ENCODE measurements around the gene BRIP1.
"Not testable (repeated sequence)": the region's sequence is repeated elsewhere in the genome, so short reads cannot be mapped to it uniquely, and the experiment has no call there.

The BRIP1 gene

DNA sequence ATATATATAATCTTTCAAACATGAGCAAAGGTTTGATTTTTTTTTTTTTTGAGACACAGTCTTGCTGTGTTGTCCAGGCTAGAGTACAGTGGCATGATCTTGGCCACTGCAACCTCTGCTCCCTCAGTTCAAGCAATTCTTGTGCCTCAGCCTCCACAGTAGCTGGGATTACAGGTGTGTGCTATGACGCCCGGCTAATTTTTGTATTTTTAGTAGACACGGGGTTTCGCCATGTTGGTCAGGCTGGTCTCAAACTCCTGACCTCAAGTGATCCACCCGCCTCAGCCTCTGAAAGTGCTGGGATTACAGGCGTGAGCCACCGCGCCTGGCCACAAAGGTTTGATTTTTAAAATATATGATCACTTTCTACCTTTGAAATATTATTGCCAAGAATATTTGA, 135.5 kb downstream of the BRIP1 start:
- DNase-seq (ENCODE audit: low spot score): not testable (repeated sequence)

DNA sequence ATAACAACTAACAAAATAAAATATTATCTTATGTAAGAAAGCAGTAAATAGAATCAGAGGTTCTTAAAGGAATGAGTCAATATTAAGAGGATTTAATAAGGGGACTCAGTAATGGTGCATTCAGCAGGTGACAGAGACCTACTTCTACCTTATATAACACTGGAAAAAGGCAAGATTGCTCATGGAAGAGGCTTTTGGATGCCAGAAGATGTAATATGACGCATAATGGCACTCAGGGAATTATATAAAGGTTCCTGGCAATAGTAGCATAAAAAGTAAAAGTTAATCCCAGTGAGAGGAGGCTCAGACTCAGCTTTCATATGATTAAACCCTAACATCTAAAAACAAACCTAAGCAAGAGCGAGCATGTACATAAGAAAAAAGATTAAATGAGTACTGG, 136.4 kb downstream of the BRIP1 start:
- no peak for DNase-seq (ENCODE audit: low spot score)

DNA sequence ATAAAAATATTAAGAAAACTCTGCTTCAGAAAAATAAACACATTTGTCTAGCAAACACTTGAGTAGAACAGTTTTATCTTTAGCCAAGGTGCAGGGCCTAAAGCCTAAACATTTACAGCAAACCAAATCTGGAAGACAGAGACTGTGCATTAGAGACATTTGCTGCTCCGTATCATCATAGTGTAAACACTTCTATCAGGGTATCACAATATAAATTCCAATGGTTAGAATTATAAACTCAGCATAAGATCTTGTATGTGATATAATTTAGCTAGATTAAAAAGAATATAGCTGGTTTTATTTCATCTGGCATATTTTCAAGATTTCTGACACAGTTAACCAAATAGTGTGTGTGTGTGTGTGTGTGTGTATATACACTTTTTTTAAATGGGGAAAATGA, 138.6 kb downstream of the BRIP1 start:
- no peak for DNase-seq (ENCODE audit: low spot score)

- DNase-seq (ENCODE audit: low spot score): no peak
These were observed 139.4 kb downstream of the BRIP1 start for GRCh38 chr17:61723914-61724313.

DNA sequence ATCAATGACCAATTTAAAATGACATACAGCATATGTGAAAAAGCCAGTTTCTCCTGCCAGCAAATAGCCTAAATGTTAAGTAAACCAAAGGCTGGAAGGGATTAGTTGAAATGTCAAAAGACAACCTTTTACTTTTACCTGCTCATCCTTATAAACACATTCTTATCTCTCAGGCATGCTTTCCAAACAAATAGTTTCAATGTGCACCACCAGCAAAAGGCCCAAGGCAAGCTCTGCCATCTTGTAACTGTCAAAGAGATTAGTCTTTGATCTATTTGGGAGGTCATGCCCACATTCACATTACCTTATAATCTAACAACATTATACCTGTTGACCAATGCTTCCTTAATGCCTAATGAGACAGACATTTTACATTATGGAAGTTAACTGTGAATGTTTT, 140.1 kb downstream of the BRIP1 start:
- no peak for DNase-seq (ENCODE audit: low spot score)

- DNase-seq (ENCODE audit: low spot score): no peak
These were observed 140.9 kb downstream of the BRIP1 start for GRCh38 chr17:61722398-61722797.

DNA sequence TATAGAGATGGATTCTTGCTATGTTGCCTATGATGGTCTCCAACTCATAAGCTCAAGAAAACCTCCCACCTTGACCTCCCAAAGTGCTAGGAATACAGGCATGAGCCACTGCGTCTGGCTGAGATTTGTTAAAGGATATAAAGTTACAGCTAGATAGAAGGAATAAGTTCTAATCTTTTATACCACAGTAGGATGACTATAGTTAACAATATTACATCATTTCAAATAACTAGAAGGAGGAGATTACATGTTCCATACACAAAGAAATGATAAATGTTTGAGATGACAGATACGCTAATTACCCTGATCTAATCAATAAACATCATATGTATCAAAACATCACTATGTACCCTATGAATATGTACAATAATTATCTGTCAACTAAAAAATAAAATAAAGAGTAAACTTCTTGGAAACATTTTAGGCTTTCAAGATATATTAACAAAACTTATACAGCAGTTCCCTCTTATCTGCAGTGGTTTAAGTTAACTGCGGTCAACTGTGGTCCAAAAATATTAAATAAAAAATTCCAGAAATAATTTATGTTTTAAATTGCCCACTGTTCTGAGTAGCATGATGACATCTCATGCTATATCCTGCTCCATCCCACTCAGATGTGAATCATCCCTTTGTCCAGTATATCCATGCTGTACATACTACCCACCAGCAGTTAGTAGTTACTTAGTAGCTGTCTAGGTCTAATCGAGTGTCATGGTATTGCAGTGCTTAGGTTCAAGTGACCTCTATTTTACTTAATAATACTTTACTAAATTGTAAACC, 143.1 kb downstream of the BRIP1 start:
- DNase-seq (ENCODE audit: low spot score): peak; percentile 36

GRCh38 chr17:61719220-61719619, 144.1 kb downstream of the BRIP1 start:
- DNase-seq (ENCODE audit: low spot score): not testable (repeated sequence)

- no peak for DNase-seq (ENCODE audit: low spot score)
These were observed 145.3 kb downstream of the BRIP1 start for GRCh38 chr17:61718022-61718421.

- no peak for DNase-seq (ENCODE audit: low spot score)
These were observed 146.0 kb downstream of the BRIP1 start for GRCh38 chr17:61717352-61717751.

- DNase-seq (ENCODE audit: low spot score): no peak
These were observed 147.0 kb downstream of the BRIP1 start for GRCh38 chr17:61716225-61716829.

GRCh38 chr17:61715348-61715747, 148.0 kb downstream of the BRIP1 start:
- DNase-seq (ENCODE audit: low spot score): no peak

- DNase-seq (ENCODE audit: low spot score): no peak
These were observed 149.0 kb downstream of the BRIP1 start for GRCh38 chr17:61714300-61714699.

DNA sequence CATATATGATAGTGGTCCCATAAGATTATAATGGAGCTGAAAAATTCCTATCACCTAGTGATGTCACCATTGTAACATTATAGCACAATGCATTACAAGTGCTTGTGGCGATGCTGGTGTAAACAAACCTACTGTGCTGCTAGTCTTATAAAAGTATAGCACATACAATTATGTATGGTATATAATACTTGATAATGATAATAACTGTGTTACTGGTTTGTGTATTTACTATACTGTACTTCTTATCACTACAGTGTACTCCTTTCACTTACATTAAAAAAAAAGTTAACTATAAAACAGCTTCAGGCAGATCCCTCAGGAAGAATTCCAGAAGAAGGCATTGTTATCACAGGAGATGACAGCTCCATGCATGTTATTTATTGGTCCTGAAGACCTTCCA, 150.3 kb downstream of the BRIP1 start:
- DNase-seq (ENCODE audit: low spot score): no peak

GRCh38 chr17:61710546-61710945, 152.8 kb downstream of the BRIP1 start:
- DNase-seq (ENCODE audit: low spot score): no peak

DNA sequence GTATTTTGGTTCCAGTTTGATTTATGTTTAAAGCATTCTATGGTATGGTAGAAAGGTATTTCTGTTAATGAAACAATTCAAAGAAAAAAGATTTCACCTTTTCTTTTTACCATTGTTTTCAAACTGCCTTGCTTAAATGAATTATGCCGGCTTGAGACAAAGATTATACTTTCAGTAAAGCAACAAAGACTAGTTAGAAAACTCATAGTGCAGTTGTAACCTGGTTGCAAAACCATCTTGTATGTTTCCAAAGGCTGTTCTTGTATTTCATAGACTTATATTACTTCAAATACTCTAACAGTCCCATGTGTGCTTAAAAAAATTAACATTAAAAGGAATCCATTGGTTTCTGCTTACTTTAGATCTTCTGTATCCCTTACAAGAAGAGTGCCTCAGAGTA, 153.8 kb downstream of the BRIP1 start:
- no peak for DNase-seq (ENCODE audit: low spot score)

- DNase-seq (ENCODE audit: low spot score): no peak
These were observed 158.3 kb downstream of the BRIP1 start for GRCh38 chr17:61704935-61705449.

- no peak for DNase-seq (ENCODE audit: low spot score)
These were observed 160.9 kb downstream of the BRIP1 start for GRCh38 chr17:61702450-61702849.

DNA sequence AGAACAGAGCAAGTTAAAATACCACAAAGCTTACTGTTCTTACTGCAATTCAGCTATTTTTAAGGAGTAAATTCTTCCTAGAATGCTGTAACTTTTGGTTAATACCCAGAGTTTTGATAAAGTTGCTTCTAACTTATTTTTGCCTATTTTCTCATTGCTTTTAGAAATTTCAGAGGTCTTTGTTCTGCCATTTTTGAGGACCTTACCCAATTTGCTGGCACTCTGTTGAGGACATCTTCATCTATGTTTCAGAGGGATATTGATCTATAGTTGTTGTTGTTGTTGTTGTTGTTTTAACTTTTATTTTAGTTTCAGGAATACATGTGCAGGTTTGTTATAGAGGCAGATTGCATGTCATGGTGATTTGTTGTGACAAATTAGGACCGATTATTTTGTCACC, 161.3 kb downstream of the BRIP1 start:
- DNase-seq (ENCODE audit: low spot score): no peak

DNA sequence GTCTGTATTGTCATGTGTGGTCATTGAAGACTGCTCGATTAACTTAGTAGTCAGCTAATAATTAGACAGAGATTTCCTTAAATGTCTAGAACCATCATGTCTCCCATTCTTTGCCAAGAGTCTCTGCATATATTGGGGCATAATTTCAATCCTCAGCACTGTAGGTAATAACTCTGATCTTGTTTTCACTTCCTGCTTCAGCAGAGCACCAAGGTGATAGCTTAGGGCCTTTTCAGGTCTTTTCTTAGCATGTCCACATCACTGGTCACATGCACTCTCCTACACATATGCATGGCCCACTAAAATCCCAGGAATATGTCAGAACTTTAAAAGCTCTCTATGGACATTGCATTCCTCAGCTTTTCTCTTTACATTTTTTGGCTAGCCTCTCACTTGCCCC, 162.0 kb downstream of the BRIP1 start:
- DNase-seq (ENCODE audit: low spot score): no peak

- no peak for DNase-seq (ENCODE audit: low spot score)
These were observed 163.1 kb downstream of the BRIP1 start for GRCh38 chr17:61700252-61700651.

DNA sequence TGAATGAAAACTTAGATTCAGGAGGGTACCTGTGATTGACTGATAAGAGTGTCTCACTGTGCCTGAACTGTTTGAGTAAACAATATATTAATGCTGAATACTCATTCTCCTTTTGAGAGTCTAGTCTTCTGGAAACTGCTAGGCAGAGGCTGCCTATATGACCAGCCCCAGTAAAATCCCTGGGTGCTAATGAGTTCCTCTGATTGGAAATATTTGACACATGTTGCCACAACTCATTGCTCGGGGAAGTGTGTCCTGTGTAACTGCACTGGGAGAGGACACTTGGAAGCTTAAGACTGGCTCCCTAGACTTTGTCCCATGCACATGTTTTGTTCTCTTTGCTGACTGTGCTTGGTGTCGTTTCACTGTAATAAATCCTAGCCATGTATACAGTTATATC, 163.6 kb downstream of the BRIP1 start:
- no peak for DNase-seq (ENCODE audit: low spot score)

DNA sequence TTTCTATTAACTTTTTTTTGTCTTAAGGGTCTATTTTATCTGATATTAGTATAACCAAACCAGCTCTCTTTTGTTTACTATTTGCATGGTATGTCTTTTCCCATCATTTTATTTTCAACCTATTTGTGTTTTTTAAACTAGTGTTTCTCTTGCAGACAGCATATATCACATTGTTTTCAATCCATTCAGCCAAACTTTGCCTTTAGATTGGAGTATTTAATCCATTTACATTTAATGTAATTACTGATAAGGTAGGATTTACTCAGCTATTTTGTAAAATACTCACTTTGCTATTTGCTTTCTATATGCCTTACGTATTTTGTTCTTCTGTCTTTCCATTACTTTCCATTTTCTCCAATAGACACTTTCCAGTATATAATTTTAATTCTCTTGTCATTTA, 164.3 kb downstream of the BRIP1 start:
- no peak for DNase-seq (ENCODE audit: low spot score)

DNA sequence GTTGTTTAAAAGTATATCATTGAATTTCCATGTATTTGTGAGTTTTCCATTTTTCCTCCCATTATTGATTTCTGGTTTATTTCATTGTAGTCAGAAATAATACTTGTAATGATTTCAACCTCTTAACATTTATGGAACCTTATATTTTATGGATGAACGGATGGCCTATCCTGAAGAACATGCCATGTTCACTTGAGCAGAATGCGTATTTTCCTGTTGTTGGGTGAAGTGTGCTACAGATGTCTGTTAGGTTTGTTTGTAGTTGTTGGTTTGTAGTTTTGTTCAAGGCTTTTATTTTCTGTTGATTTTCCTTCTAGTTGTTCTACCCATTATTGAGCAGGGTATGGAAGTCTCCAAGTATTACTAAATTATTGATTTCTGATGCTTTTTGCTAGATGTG, 165.1 kb downstream of the BRIP1 start:
- no peak for DNase-seq (ENCODE audit: low spot score)
